H1 (cell line): ENCODE results near the gene SLC4A11. TPM values are rescaled to one million over a fixed set of nuclear protein-coding genes. Genes with fewer than 3 reads are reported as not detected.

Experiments used
- CTCF ChIA-PET: fragments of 300-600 bp; sonication (Branson Sonifier 250); formaldehyde crosslinking; loops from one replicate; lab custom pipeline; 2021; ENCODE audit not compliant: partially characterized antibody; lab: Charles Lee
- POLR2A ChIA-PET: fragments of 300-600 bp; sonication (Branson Sonifier 250); formaldehyde crosslinking; loops from one replicate; lab custom pipeline; 2021; ENCODE audit warnings: inconsistent platforms; ENCODE audit not compliant: partially characterized antibody; lab: Charles Lee
- DNase-seq, 2 experiments: peaks; one replicate each; pipeline versions ENCODE4 v3.0.0 to v3.0.0-alpha.2; 2010 to 2022; ENCODE audit warnings: low spot score in 2 of 2, low read depth in 1 of 2, mixed read lengths in 1 of 2
- FAIRE-seq: peaks from 2 replicates; lab custom pipeline; 2011; peaks lifted over from hg19 to GRCh38; lab: Jason Lieb, UNC
- H2AFZ ChIP-seq: 2 replicates; pipeline ENCODE4 v1.8.1; 2012; ENCODE audit warnings: low read length, inconsistent platforms
- H2AK5ac ChIP-seq: 2 replicates; pipeline ENCODE4 v1.6.1; 2013; ENCODE audit warnings: low read depth, low read length
- H2BK120ac ChIP-seq: replicated peaks from 2 replicates; pipeline ENCODE3; 2013; ENCODE audit warnings: low read depth, low read length, inconsistent platforms
- H2BK12ac ChIP-seq: 2 replicates; pipeline ENCODE4 v1.6.1; 2013; ENCODE audit warnings: low read depth, low read length
- H2BK15ac ChIP-seq: 2 replicates; pipeline ENCODE4 v1.6.1; 2013; ENCODE audit warnings: low read length
- H2BK20ac ChIP-seq: 2 replicates; pipeline ENCODE4 v1.6.1; 2013; ENCODE audit warnings: low read length
- H2BK5ac ChIP-seq: 2 replicates; pipeline ENCODE4 v1.6.1; 2013; ENCODE audit warnings: low read depth, low read length
- H3K14ac ChIP-seq: 2 replicates; pipeline ENCODE4 v1.6.1; 2013; ENCODE audit warnings: inconsistent platforms; ENCODE audit not compliant: insufficient read length
- H3K18ac ChIP-seq: 2 replicates; pipeline ENCODE4 v1.6.1; 2013; ENCODE audit warnings: low read length; ENCODE audit errors: extremely low read depth
- H3K23ac ChIP-seq: 2 replicates; pipeline ENCODE4 v1.6.1; 2013; ENCODE audit warnings: inconsistent platforms; ENCODE audit not compliant: insufficient read length
- H3K23me2 ChIP-seq: 2 replicates; pipeline ENCODE4 v1.6.1; 2013; ENCODE audit warnings: low read depth, low read length
- H3K27ac ChIP-seq: 2 replicates; pipeline ENCODE4 v1.6.1; 2011; ENCODE audit warnings: low read depth, low read length, inconsistent platforms
- H3K27me3 ChIP-seq, 4 experiments: replicated peaks in 1 of 4; 1 replicate in 1 of 4; 2 replicates in 3 of 4; pipeline versions ENCODE4 v1.6.1 to v1.8.1; 2011 to 2013; ENCODE audit warnings: low read length in 3 of 4, mild to moderate bottlenecking in 3 of 4, inconsistent platforms in 2 of 4, mixed read lengths in 2 of 4, moderate library complexity in 1 of 4; ENCODE audit not compliant: control insufficient read depth in 3 of 4, insufficient read depth in 3 of 4; ENCODE audit errors: extremely low read depth in 1 of 4
- H3K36me3 ChIP-seq, 4 experiments: 2 replicates each; pipeline versions ENCODE4 v1.6.1 to v1.8.1; 2011 to 2013; ENCODE audit warnings: mild to moderate bottlenecking in 4 of 4, low read length in 3 of 4, moderate library complexity in 2 of 4, control low read depth in 1 of 4, inconsistent platforms in 1 of 4; ENCODE audit not compliant: insufficient read depth in 4 of 4, control insufficient read depth in 2 of 4
- H3K4ac ChIP-seq: replicated peaks from 2 replicates; pipeline ENCODE3; 2013; ENCODE audit warnings: low read length, low read depth, mixed read lengths, inconsistent platforms; ENCODE audit not compliant: insufficient read length
- H3K4me1 ChIP-seq, 4 experiments: replicated peaks in 1 of 4; 1 replicate in 1 of 4; 2 replicates in 3 of 4; pipeline versions ENCODE4 v1.6.1 to v1.8.1; 2011 to 2013; ENCODE audit warnings: low read length in 3 of 4, inconsistent platforms in 2 of 4, mixed read lengths in 1 of 4; ENCODE audit not compliant: insufficient read depth in 4 of 4, control insufficient read depth in 3 of 4
- H3K4me2 ChIP-seq, 2 experiments: 2 replicates each; pipeline versions ENCODE4 v1.6.1 to v1.8.1; 2011 to 2013; ENCODE audit warnings: low read depth in 2 of 2, low read length in 2 of 2, control low read depth in 1 of 2, inconsistent platforms in 1 of 2, mild to moderate bottlenecking in 1 of 2; ENCODE audit not compliant: insufficient read depth in 1 of 2
- H3K4me3 ChIP-seq, 4 experiments: fragments of 200-600, 300-600 bp in 1 of 4; sonication (generic), shearing (Covaris generic), sonication (Bioruptor Twin) in 1 of 4; 2 replicates each; pipeline versions ENCODE4 v1.5.1 to v1.8.1; 2011 to 2016; ENCODE audit warnings: low read length in 4 of 4, low read depth in 3 of 4, control low read depth in 2 of 4, inconsistent platforms in 2 of 4, mild to moderate bottlenecking in 2 of 4, mixed read lengths in 1 of 4, moderate library complexity in 1 of 4; ENCODE audit not compliant: insufficient read depth in 2 of 4; ENCODE audit errors: extremely low read depth in 1 of 4
- H3K56ac ChIP-seq: replicated peaks from 2 replicates; pipeline ENCODE3; 2013; ENCODE audit warnings: low read depth, mild to moderate bottlenecking, mixed read lengths, low read length, inconsistent platforms; ENCODE audit not compliant: insufficient read length
- H3K79me1 ChIP-seq: 2 replicates; pipeline ENCODE4 v1.6.1; 2013; ENCODE audit warnings: low read depth, low read length, control low read depth
- H3K79me2 ChIP-seq, 2 experiments: 2 replicates each; pipeline versions ENCODE4 v1.6.1 to v1.8.1; 2012 to 2013; ENCODE audit warnings: low read length in 2 of 2, mild to moderate bottlenecking in 2 of 2, inconsistent platforms in 1 of 2; ENCODE audit not compliant: insufficient read depth in 2 of 2, control insufficient read depth in 1 of 2
- H3K9ac ChIP-seq, 4 experiments: replicated peaks in 1 of 4; 1 replicate in 1 of 4; 2 replicates in 3 of 4; pipeline versions ENCODE4 v1.6.1 to v1.8.1; 2011 to 2013; ENCODE audit warnings: low read depth in 3 of 4, low read length in 3 of 4, control low read depth in 2 of 4, mild to moderate bottlenecking in 2 of 4, moderate library complexity in 2 of 4, inconsistent platforms in 1 of 4; ENCODE audit errors: extremely low read depth in 1 of 4
- H3K9me3 ChIP-seq, 2 experiments: 2 replicates each; pipeline versions ENCODE4 v1.6.1 to v1.8.1; 2012 to 2013; ENCODE audit warnings: mild to moderate bottlenecking in 2 of 2, moderate library complexity in 2 of 2, control low read depth in 1 of 2, inconsistent platforms in 1 of 2, low read depth in 1 of 2, low read length in 1 of 2, mixed read lengths in 1 of 2; ENCODE audit not compliant: insufficient read depth in 2 of 2
- H4K20me1 ChIP-seq, 2 experiments: replicated peaks in 1 of 2; 2 replicates each; pipeline versions ENCODE3 to v1.8.1; 2011 to 2013; ENCODE audit warnings: inconsistent platforms in 2 of 2, low read length in 2 of 2, mild to moderate bottlenecking in 1 of 2; ENCODE audit not compliant: insufficient read depth in 2 of 2, control insufficient read depth in 1 of 2
- H4K5ac ChIP-seq: 2 replicates; pipeline ENCODE4 v1.6.1; 2013; ENCODE audit warnings: low read length, low read depth, mixed read lengths, inconsistent platforms; ENCODE audit not compliant: insufficient read length
- H4K8ac ChIP-seq: 2 replicates; pipeline ENCODE4 v1.8.0; 2013; ENCODE audit warnings: mild to moderate bottlenecking, moderate library complexity, low read length, inconsistent platforms; ENCODE audit not compliant: insufficient read depth; ENCODE audit errors: extremely low read depth
- H4K91ac ChIP-seq: replicated peaks from 2 replicates; pipeline ENCODE3; 2013; ENCODE audit warnings: low read length, mixed read lengths, inconsistent platforms; ENCODE audit not compliant: insufficient read length
- KDM5A ChIP-seq: fragments of 200-600 bp; IDR thresholded peaks from 2 replicates; pipeline ENCODE4 v1.7.1; 2012; ENCODE audit warnings: mild to moderate bottlenecking, low read length, inconsistent platforms, mixed read lengths
- POLR2A ChIP-seq, 2 experiments: IDR thresholded peaks; 1 replicate in 1 of 2; 2 replicates in 1 of 2; pipeline ENCODE4 v1.6.1; 2011; ENCODE audit warnings: low read depth in 2 of 2, low read length in 2 of 2, mild to moderate bottlenecking in 2 of 2; ENCODE audit errors: control extremely low read depth in 1 of 2
- SAP30 ChIP-seq: fragments of 300-600 bp; sonication (generic); IDR thresholded peaks from 2 replicates; pipeline ENCODE4 v1.7.1; 2012; ENCODE audit warnings: low read length, moderate library complexity, mild to moderate bottlenecking, inconsistent platforms; ENCODE audit not compliant: insufficient read depth, insufficient replicate concordance
- TAF7 ChIP-seq: optimal IDR thresholded peaks from 2 replicates; pipeline ENCODE3; 2011; ENCODE audit warnings: low read depth, mild to moderate bottlenecking, inconsistent platforms, low read length, moderate library complexity, borderline replicate concordance
- TEAD4 ChIP-seq: IDR thresholded peaks from 2 replicates; pipeline ENCODE4 v1.6.1; 2012; ENCODE audit warnings: low read depth, low read length, inconsistent platforms, mixed read lengths
- WGBS, 2 experiments: shearing (Covaris generic) in 1 of 2; methylation state at CpG; one replicate each; pipeline versions ENCODE4 v1.1.6 to v1.1.7; 2013 to 2015; ENCODE audit warnings: low lambda C conversion rate in 2 of 2, mixed read lengths in 2 of 2, inconsistent platforms in 1 of 2, low coverage in 1 of 2, missing lambda C conversion rate in 1 of 2; ENCODE audit not compliant: insufficient replicate concordance in 2 of 2, insufficient coverage in 1 of 2, insufficient read length in 1 of 2; ENCODE audit errors: extremely low coverage in 1 of 2, missing lambda C conversion rate in 1 of 2; 5-methylcytosine and 5-hydroxymethylcytosine counted together
- polyA plus RNA-seq, 7 experiments: library from polyadenylated mRNA; depleted of rRNA in 3 of 7; stranded (reverse) in 5 of 7; unstranded in 2 of 7; fragments of >200 nt in 5 of 7; fragments of 200-250 nt in 2 of 7; gene quantifications; 1 replicate in 5 of 7; 2 replicates in 1 of 7; 4 replicates in 1 of 7; pipeline versions ENCODE4 v1.2.1 to v1.2.3, GENCODE V29; 2011 to 2013; ENCODE audit warnings: missing spikeins in 2 of 7, mixed read lengths in 2 of 7
- total RNA-seq: library from RNA; stranded (reverse); fragmentation: NEBNext Ultra II Directional; extraction: Animal tissue kit (Norgen Biotek cat#: 25700); gene quantifications from 2 replicates; pipeline ENCODE4 v1.2.1, GENCODE V29; 2021

SLC4A11 gene
- total and polyA plus RNA-seq, 2 of the 8 experiments (the other 6 are each of a cell fraction or from before 2014, with no cell fraction given) = 11.9 to 32.3 TPM

DNA sequence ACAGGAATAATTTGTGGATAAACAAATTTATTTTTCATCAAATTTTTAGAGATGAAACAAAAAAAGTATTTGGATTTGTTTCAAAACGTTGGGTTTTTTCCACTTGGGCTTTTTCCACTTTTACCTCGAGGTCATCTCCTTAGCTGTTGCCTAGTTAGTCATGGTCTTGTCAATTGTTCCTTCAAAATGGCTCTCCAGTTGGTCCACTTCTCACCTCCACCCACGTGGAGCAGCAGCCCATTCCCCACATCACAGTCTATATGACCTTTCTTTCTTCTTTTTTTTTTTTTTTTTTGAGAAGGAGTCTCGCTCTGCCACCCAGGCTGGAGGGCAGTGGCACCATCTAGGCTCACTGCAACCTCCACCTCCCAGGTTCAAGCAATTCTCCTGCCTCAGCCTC, 6.7 kb upstream of the SLC4A11 start:
- H3K27me3 ChIP-seq = peaks cover 2 to 30% (median 24%) of the 10 kb centered on the region in 4 experiments
- no peak overlapping the region for H2BK5ac ChIP-seq
- POLR2A ChIA-PET = no interaction called here
- H3K36me3 ChIP-seq = no peaks in the 10 kb centered on the region
- H3K56ac ChIP-seq = no peak overlapping the region
- CTCF ChIA-PET = interaction anchor here (3.1 to 7.6 kb wide), 4 partner anchors 14 to 69 kb away, joined by 14 to 111 read pairs (median 44); no protein-coding TSS in a partner anchor
- no peak overlapping the region for H3K4me3 ChIP-seq
- peaks cover 0 to 8% (median 1%) of the 10 kb centered on the region in 4 experiments; a peak in 4 of 7 replicates for H3K4me1 ChIP-seq
- H3K23me2 ChIP-seq = peaks cover 4% of the 10 kb centered on the region; the same call in 1 of the 2 replicates
- no peak overlapping the region for H2AFZ ChIP-seq
- no peak overlapping the region for H3K4me2 ChIP-seq
- no peak overlapping the region for H2BK20ac ChIP-seq
- DNase-seq (no peak), FAIRE-seq (no peak)
- peaks cover 0 to 8% of the 10 kb centered on the region in 2 experiments for H4K20me1 ChIP-seq
- H3K79me1 ChIP-seq = no peaks in the 10 kb centered on the region
- H3K18ac ChIP-seq = no peak overlapping the region
- no peak overlapping the region for H3K27ac ChIP-seq
- 80% methylated on average over 3 of the region's 4 CpGs; no CpG with 5 or more reads in 1 of the 2 experiments for WGBS, 2 experiments
- H3K4ac ChIP-seq = no peak overlapping the region
- H2BK15ac ChIP-seq = no peak overlapping the region
- H3K23ac ChIP-seq = no peak overlapping the region
- no peaks in the 10 kb centered on the region for H3K9me3 ChIP-seq
- H2BK120ac ChIP-seq = no peak overlapping the region
- H2BK12ac ChIP-seq = no peak overlapping the region
- no peak overlapping the region for H2AK5ac ChIP-seq
- H4K5ac ChIP-seq = no peak overlapping the region
- H3K14ac ChIP-seq = no peak overlapping the region
- no peaks in the 10 kb centered on the region for H3K79me2 ChIP-seq
- no peak overlapping the region for H4K8ac ChIP-seq
- no peak overlapping the region for H4K91ac ChIP-seq
- H3K9ac ChIP-seq = no peak overlapping the region
- TF ChIP-seq TAF7 = no peak
- TF ChIP-seq SAP30 = no peak
- TF ChIP-seq POLR2A (IDR thresholded peaks at IDR 0.05; ENCODE audit: control extremely low read depth in 1 of 2, low read depth in 2 of 2, low read length in 2 of 2) = no peak
- no peak for TF ChIP-seq KDM5A
- no peak for TF ChIP-seq TEAD4
